Measurements from ENCODE around the gene ANGPTL8.

GRCh38 chr19:11194173-11194572 is 45.2 kb upstream of the ANGPTL8 start:
- TF ChIP-seq CTCF (IDR thresholded peaks at IDR 0.05) (no peak), POLR2A (IDR thresholded peaks at IDR 0.05) (no peak)
